Thyroid gland (tissue), 4 donors: Measurements from ENCODE around the gene BTBD9. TPM values are rescaled to one million over a fixed set of nuclear protein-coding genes. Genes with fewer than 3 reads are reported as not detected.

Experiments used
- DNase-seq, 2 donors: peaks; one replicate each; pipeline ENCODE4 v3.0.0-alpha.2; 2019
- H3K27ac ChIP-seq, 3 donors: fragments of 200-600 bp; sonication (generic); 1 replicate in 2 of 3; 2 replicates in 1 of 3; pipeline ENCODE4 v1.5.1; 2016 to 2019; ENCODE audit warnings: mild to moderate bottlenecking in 1 of 3, moderate library complexity in 1 of 3
- H3K27me3 ChIP-seq: fragments of 200-600 bp; sonication (generic); one replicate; pipeline ENCODE4 v1.5.1; 2019
- H3K36me3 ChIP-seq, 2 donors: fragments of 200-600 bp; sonication (generic); one replicate each; pipeline ENCODE4 v1.5.1; 2016 to 2019
- H3K4me1 ChIP-seq, 2 donors: fragments of 200-600 bp; sonication (generic); one replicate each; pipeline ENCODE4 v1.5.1; 2017 to 2019
- H3K4me3 ChIP-seq, 3 donors: fragments of 200-600 bp; sonication (generic); replicated peaks in 1 of 3; 1 replicate in 2 of 3; 2 replicates in 1 of 3; pipeline ENCODE4 v1.5.1; 2016; ENCODE audit warnings: mild to moderate bottlenecking in 1 of 3
- H3K9me3 ChIP-seq: fragments of 200-600 bp; sonication (generic); one replicate; pipeline ENCODE4 v1.5.1; 2017
- POLR2A ChIP-seq, 2 donors: fragments of 450-650 bp; IDR thresholded peaks; one replicate each; pipeline ENCODE4 v1.6.1; 2017; ENCODE audit warnings: antibody characterized with exemption in 2 of 2, mild to moderate bottlenecking in 2 of 2, moderate library complexity in 1 of 2
- WGBS, 2 donors: methylation state at CpG; one replicate each; pipeline ENCODE4 v1.1.5; 2017; 5-methylcytosine and 5-hydroxymethylcytosine counted together
- intact Hi-C: fragments of 100-400 bp; cut with DNase I; formaldehyde crosslinking; loops from one replicate; pipeline ENCODE4 v1.15.1; 2023
- total RNA-seq, 4 donors: library from RNA; depleted of rRNA; stranded (reverse); fragments of >200 nt; gene quantifications; one replicate each; pipeline ENCODE4 v1.2.3, GENCODE V29; 2016
- TF ChIP-seq, protein P1 (sequence below), 6 experiments: fragments of 200-600 bp in 3 of 6; fragments of 450-650 bp in 3 of 6; sonication (generic) in 3 of 6; IDR thresholded peaks; one replicate each; pipeline ENCODE4 v1.5.1; 2016 to 2019; ENCODE audit warnings: antibody characterized with exemption in 6 of 6, mild to moderate bottlenecking in 2 of 6, inconsistent platforms in 1 of 6, moderate library complexity in 1 of 6

BTBD9 gene
- total RNA-seq, 4 donors from 2014 or later = 17.3 to 32.0 (median 27.4) TPM

DNA sequence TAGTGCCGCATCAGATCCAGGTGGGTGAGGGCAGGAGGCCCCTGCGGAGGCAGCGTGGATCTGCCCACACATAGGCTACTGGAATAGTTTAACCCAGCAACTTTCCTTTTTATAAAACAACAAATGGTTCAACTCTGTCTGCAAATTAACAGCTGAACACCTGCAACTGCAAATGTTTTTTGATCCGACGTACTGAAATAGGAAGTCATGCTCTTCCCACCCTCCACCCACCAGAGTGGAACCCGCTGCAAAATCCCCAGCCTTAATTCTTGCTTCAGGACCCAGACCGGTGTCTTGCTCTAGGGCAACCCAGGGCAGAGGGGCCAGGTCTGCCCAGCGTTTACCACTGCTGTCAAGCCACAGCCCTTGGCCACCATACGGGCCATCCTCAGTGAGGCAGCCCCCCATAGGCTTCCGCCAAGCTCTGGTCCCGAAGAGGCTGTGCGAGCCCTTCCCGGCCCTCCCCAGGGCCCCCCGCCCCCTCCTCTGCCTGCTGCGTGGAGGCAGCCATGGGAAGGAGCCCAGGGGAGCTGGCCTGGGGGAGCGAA is 485.9 kb downstream of the BTBD9 start:
- Histone ChIP-seq H3K36me3 (peaks cover 0 to 4% of the 10 kb centered on the region in 2 donors), H3K27ac (no peak overlapping the region), H3K4me1 (peaks cover 0 to 8% of the 10 kb centered on the region in 2 donors), H3K4me3 (no peak overlapping the region), H3K9me3 (no peaks in the 10 kb centered on the region), H3K27me3 (no peaks in the 10 kb centered on the region)
- peak in 1 of 2 donors; percentile 0 for DNase-seq
- TF ChIP-seq, protein P1, sequence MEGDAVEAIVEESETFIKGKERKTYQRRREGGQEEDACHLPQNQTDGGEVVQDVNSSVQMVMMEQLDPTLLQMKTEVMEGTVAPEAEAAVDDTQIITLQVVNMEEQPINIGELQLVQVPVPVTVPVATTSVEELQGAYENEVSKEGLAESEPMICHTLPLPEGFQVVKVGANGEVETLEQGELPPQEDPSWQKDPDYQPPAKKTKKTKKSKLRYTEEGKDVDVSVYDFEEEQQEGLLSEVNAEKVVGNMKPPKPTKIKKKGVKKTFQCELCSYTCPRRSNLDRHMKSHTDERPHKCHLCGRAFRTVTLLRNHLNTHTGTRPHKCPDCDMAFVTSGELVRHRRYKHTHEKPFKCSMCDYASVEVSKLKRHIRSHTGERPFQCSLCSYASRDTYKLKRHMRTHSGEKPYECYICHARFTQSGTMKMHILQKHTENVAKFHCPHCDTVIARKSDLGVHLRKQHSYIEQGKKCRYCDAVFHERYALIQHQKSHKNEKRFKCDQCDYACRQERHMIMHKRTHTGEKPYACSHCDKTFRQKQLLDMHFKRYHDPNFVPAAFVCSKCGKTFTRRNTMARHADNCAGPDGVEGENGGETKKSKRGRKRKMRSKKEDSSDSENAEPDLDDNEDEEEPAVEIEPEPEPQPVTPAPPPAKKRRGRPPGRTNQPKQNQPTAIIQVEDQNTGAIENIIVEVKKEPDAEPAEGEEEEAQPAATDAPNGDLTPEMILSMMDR (IDR thresholded peaks at IDR 0.05) = no peak
- TF ChIP-seq POLR2A (IDR thresholded peaks at IDR 0.05) = no peak
- 89 to 91% methylated on average over 11 to 12 of the region's 16 CpGs for WGBS, 2 donors
- intact Hi-C loops = no loop called here

DNA sequence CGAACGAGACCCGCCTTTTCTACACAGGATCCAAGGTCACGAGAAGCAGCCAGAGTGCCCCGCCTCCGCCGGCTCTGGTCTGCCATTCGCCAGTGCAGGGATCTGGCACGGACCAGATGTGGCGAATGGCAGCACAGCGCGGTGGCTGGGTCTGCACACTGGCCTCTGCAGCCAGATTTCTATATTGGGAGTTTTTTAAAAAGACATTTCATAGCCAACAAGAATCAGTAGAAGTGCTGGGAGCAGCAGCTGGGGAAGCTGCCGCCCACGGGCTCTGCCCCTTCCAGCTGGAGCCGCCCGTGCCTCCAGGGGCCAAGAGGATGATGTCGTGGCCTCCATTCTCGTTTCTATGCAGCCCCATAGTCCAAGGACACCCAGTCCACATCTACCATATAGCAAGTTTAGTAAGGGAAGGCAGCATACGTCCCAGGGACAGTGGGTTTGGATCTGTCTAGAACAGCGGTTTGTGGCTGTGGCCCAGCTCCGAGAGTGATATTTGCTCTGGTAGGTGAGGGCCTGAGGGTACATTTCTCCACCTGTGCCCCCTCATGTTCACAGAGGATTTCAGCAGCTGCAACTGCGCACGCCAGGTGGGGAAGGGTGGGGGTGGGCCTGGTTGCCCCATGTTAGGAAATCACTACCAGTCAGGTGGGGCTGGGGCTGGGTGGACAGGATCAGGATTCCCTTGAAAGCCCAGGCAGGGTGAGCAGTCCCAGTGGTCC is 486.5 kb downstream of the BTBD9 start:
- 92 to 95% methylated on average over 19 to 23 of the region's 23 CpGs for WGBS, 2 donors

DNA sequence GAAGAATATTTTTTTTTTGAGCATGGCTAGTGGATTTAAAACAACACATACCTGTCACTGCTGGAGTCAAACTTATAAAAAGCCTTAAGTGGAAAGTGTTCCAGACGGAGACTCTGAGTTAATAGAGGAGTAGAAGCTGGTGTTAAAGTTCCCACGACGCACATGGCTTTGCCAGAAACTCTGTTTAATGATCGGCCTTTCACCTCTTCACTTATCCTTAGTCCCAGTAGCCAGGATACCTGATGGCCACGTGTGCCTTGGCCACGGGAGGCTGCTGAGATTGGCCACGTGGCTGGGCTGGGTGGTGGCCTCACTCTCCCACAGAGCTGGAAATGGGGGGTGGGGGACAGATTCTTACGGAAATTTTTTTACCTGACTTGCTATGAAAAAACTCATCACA is 487.1 kb downstream of the BTBD9 start:
- 93 to 95% methylated on average over 8 of the region's 8 CpGs for WGBS, 2 donors
- intact Hi-C loops = no loop called here

More for the DNA sequence above, 486.5 kb downstream of the BTBD9 start:
- intact Hi-C loops = no loop called here
- Histone ChIP-seq H3K4me1 (peaks cover 0 to 12% of the 10 kb centered on the region in 2 donors), H3K27ac (no peak overlapping the region), H3K27me3 (no peaks in the 10 kb centered on the region), H3K36me3 (peaks cover 0 to 4% of the 10 kb centered on the region in 2 donors), H3K4me3 (no peak overlapping the region), H3K9me3 (no peaks in the 10 kb centered on the region)
- no peak for TF ChIP-seq POLR2A (IDR thresholded peaks at IDR 0.05)
- TF ChIP-seq, protein P1 (IDR thresholded peaks at IDR 0.05) = no peak
- peak in 1 of 2 donors; percentile 0 for DNase-seq

DNA sequence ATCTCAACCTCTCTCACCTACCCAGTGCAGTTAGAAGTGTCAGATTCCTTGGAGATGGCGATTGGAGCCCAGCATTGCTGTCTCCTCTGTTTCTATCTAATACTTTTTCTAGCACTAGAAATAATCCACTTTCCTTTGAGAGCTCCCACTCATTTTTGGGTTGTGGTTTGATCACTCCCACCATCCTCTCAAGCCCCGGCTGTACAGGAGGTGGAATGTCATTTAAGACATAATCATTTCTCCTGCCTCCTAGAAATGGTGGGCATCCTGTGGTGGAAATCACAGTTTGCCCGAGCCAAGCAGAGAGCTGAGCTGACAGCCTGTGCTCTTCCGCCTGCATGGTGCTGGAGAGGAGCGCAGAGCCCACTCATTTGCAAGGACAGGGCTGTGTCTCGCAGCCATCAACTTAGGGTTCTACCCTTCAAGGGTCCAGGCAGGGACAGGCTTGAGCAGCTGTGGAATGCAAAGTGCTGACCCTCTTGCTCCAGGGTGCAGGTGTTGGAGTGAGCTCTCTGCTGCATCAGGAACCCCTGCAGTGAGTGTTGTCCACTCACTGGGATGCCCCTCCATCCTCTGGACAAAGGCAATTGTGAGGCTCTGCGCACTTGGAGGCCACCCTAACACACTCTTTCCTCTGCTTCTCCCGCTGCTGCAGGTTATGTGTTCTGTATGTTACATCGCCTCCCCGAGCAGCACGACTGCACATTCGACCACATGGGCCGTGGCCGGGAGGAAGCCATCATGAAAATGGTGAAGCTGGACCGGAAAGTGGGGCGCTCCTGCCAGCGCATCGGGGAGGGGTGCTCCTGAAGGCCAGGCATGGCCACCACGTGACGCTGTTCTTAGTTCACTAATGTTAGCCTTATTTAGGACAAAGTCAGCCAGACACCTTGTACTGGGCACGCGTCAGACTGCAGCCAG is 487.9 kb downstream of the BTBD9 start:
- no peaks in the 10 kb centered on the region for H3K9me3 ChIP-seq
- no peaks in the 10 kb centered on the region for H3K27me3 ChIP-seq
- TF ChIP-seq, protein P1 (IDR thresholded peaks at IDR 0.05) = no peak
- TF ChIP-seq POLR2A (IDR thresholded peaks at IDR 0.05) = no peak
- H3K4me3 ChIP-seq = no peak overlapping the region
- 93 to 97% methylated on average over 21 to 22 of the region's 22 CpGs for WGBS, 2 donors
- DNase-seq = no peak
- no peak overlapping the region for H3K27ac ChIP-seq
- intact Hi-C loops = no loop called here
- H3K4me1 ChIP-seq = peaks cover 0 to 12% of the 10 kb centered on the region in 2 donors
- peaks cover 0 to 4% of the 10 kb centered on the region in 2 donors for H3K36me3 ChIP-seq

More for the DNA sequence above, 487.1 kb downstream of the BTBD9 start:
- Histone ChIP-seq H3K4me1 (peaks cover 0 to 12% of the 10 kb centered on the region in 2 donors), H3K27ac (no peak overlapping the region), H3K36me3 (peaks cover 0 to 4% of the 10 kb centered on the region in 2 donors), H3K9me3 (no peaks in the 10 kb centered on the region), H3K27me3 (no peaks in the 10 kb centered on the region), H3K4me3 (no peak overlapping the region)
- no peak for TF ChIP-seq POLR2A (IDR thresholded peaks at IDR 0.05)
- TF ChIP-seq, protein P1 (IDR thresholded peaks at IDR 0.05) = no peak
- DNase-seq = no peak
